ENCODE results near the gene KMT2E.

Gene KMT2E

GRCh38 chr7:105013221-105013815 lies 687 bp upstream of the KMT2E start:
- peaks cover 0 to 55% (median 53%) of the 10 kb centered on the region in 5 donors for H3K4me1 ChIP-seq (ENCODE audit: control insufficient read depth in 5 of 5, insufficient read depth in 5 of 5, low read length in 5 of 5)
- no peaks in the 10 kb centered on the region for H3K27me3 ChIP-seq (ENCODE audit: control insufficient read depth in 5 of 5, insufficient read depth in 4 of 5, low read length in 5 of 5)
- no peaks in the 10 kb centered on the region for H3K36me3 ChIP-seq (ENCODE audit: control insufficient read depth in 5 of 5, insufficient read depth in 5 of 5, low read length in 5 of 5)
- H3K4me3 ChIP-seq (ENCODE audit: low read depth in 1 of 5, low read length in 5 of 5) = peak overlapping the region; percentile 98 to 99 (median 99)
- peak overlapping the region; percentile 100 for H3K27ac ChIP-seq (ENCODE audit: low read depth, low read length)
- no peaks in the 10 kb centered on the region for H3K9me3 ChIP-seq (ENCODE audit: control insufficient read depth in 5 of 5, low read length in 5 of 5)
- H3K9ac ChIP-seq (ENCODE audit: low read length in 5 of 5) = peak overlapping the region; percentile 100

- Histone ChIP-seq H3K36me3 (ENCODE audit: control insufficient read depth in 5 of 5, insufficient read depth in 5 of 5, low read length in 5 of 5) (no peaks in the 10 kb centered on the region), H3K4me3 (ENCODE audit: low read depth in 1 of 5, low read length in 5 of 5) (peak overlapping the region; percentile 99), H3K9me3 (ENCODE audit: control insufficient read depth in 5 of 5, low read length in 5 of 5) (no peaks in the 10 kb centered on the region), H3K27ac (ENCODE audit: low read depth, low read length) (peak overlapping the region; percentile 100), H3K4me1 (ENCODE audit: control insufficient read depth in 5 of 5, insufficient read depth in 5 of 5, low read length in 5 of 5) (peaks cover 0 to 56% (median 49%) of the 10 kb centered on the region in 5 donors), H3K9ac (ENCODE audit: low read length in 5 of 5) (peak overlapping the region; percentile 99 to 100 (median 100)), H3K27me3 (ENCODE audit: control insufficient read depth in 5 of 5, insufficient read depth in 4 of 5, low read length in 5 of 5) (no peaks in the 10 kb centered on the region)
These were observed 836 bp downstream of the KMT2E start for GRCh38 chr7:105014693-105015389.

- Histone ChIP-seq H3K4me1 (ENCODE audit: control insufficient read depth in 5 of 5, insufficient read depth in 5 of 5, low read length in 5 of 5) (peaks cover 0 to 55% (median 46%) of the 10 kb centered on the region in 5 donors), H3K9me3 (ENCODE audit: control insufficient read depth in 5 of 5, low read length in 5 of 5) (no peaks in the 10 kb centered on the region), H3K27ac (ENCODE audit: low read depth, low read length) (peak overlapping the region; percentile 100), H3K4me3 (ENCODE audit: low read depth in 1 of 5, low read length in 5 of 5) (peak overlapping the region; percentile 99), H3K9ac (ENCODE audit: low read length in 5 of 5) (peak overlapping the region; percentile 99 to 100 (median 100)), H3K36me3 (ENCODE audit: control insufficient read depth in 5 of 5, insufficient read depth in 5 of 5, low read length in 5 of 5) (no peaks in the 10 kb centered on the region), H3K27me3 (ENCODE audit: control insufficient read depth in 5 of 5, insufficient read depth in 4 of 5, low read length in 5 of 5) (no peaks in the 10 kb centered on the region)
These were observed 1.5 kb downstream of the KMT2E start for GRCh38 chr7:105015390-105015965.

GRCh38 chr7:105016068-105016708 lies 2.2 kb downstream of the KMT2E start:
- peak overlapping the region; percentile 40 to 100 (median 66) for H3K9ac ChIP-seq (ENCODE audit: low read length in 5 of 5)

GRCh38 chr7:105016709-105017656 lies 3.0 kb downstream of the KMT2E start:
- no peaks in the 10 kb centered on the region for H3K9me3 ChIP-seq (ENCODE audit: control insufficient read depth in 5 of 5, low read length in 5 of 5)
- H3K4me1 ChIP-seq (ENCODE audit: control insufficient read depth in 5 of 5, insufficient read depth in 5 of 5, low read length in 5 of 5) = peaks cover 0 to 56% (median 50%) of the 10 kb centered on the region in 5 donors
- H3K27ac ChIP-seq (ENCODE audit: low read depth, low read length) = peak overlapping the region; percentile 100
- H3K36me3 ChIP-seq (ENCODE audit: control insufficient read depth in 5 of 5, insufficient read depth in 5 of 5, low read length in 5 of 5) = no peaks in the 10 kb centered on the region
- H3K4me3 ChIP-seq (ENCODE audit: low read depth in 1 of 5, low read length in 5 of 5) = peak overlapping the region; percentile 34 to 99 (median 99)
- H3K27me3 ChIP-seq (ENCODE audit: control insufficient read depth in 5 of 5, insufficient read depth in 4 of 5, low read length in 5 of 5) = no peaks in the 10 kb centered on the region
- H3K9ac ChIP-seq (ENCODE audit: low read length in 5 of 5) = peak overlapping the region; percentile 44 to 100 (median 66)

More at GRCh38 chr7:105016068-105016708, 2.2 kb downstream of the KMT2E start:
- no peaks in the 10 kb centered on the region for H3K27me3 ChIP-seq (ENCODE audit: control insufficient read depth in 5 of 5, insufficient read depth in 4 of 5, low read length in 5 of 5)
- no peaks in the 10 kb centered on the region for H3K36me3 ChIP-seq (ENCODE audit: control insufficient read depth in 5 of 5, insufficient read depth in 5 of 5, low read length in 5 of 5)
- peaks cover 0 to 56% (median 45%) of the 10 kb centered on the region in 5 donors for H3K4me1 ChIP-seq (ENCODE audit: control insufficient read depth in 5 of 5, insufficient read depth in 5 of 5, low read length in 5 of 5)
- H3K4me3 ChIP-seq (ENCODE audit: low read depth in 1 of 5, low read length in 5 of 5) = peak overlapping the region; percentile 99
- no peaks in the 10 kb centered on the region for H3K9me3 ChIP-seq (ENCODE audit: control insufficient read depth in 5 of 5, low read length in 5 of 5)
- H3K27ac ChIP-seq (ENCODE audit: low read depth, low read length) = peak overlapping the region; percentile 100

GRCh38 chr7:105017657-105018365 lies 3.8 kb downstream of the KMT2E start:
- no peaks in the 10 kb centered on the region for H3K9me3 ChIP-seq (ENCODE audit: control insufficient read depth in 5 of 5, low read length in 5 of 5)
- peaks cover 0 to 59% (median 53%) of the 10 kb centered on the region in 5 donors for H3K4me1 ChIP-seq (ENCODE audit: control insufficient read depth in 5 of 5, insufficient read depth in 5 of 5, low read length in 5 of 5)
- H3K36me3 ChIP-seq (ENCODE audit: control insufficient read depth in 5 of 5, insufficient read depth in 5 of 5, low read length in 5 of 5) = no peaks in the 10 kb centered on the region
- H3K27ac ChIP-seq (ENCODE audit: low read depth, low read length) = peak overlapping the region; percentile 100
- H3K27me3 ChIP-seq (ENCODE audit: control insufficient read depth in 5 of 5, insufficient read depth in 4 of 5, low read length in 5 of 5) = no peaks in the 10 kb centered on the region
- peak overlapping the region in 4 of 5 donors; percentile 16 to 62 (median 54) for H3K9ac ChIP-seq (ENCODE audit: low read length in 5 of 5)
- peak overlapping the region; percentile 24 to 99 (median 47) for H3K4me3 ChIP-seq (ENCODE audit: low read depth in 1 of 5, low read length in 5 of 5)

- Histone ChIP-seq H3K4me1 (ENCODE audit: control insufficient read depth in 5 of 5, insufficient read depth in 5 of 5, low read length in 5 of 5) (peaks cover 0 to 68% (median 57%) of the 10 kb centered on the region in 5 donors), H3K27ac (ENCODE audit: low read depth, low read length) (no peak overlapping the region), H3K4me3 (ENCODE audit: low read depth in 1 of 5, low read length in 5 of 5) (no peak overlapping the region)
These were observed 5.3 kb downstream of the KMT2E start for GRCh38 chr7:105019269-105019668.

GRCh38 chr7:105020926-105021325 lies 6.9 kb downstream of the KMT2E start:
- Histone ChIP-seq H3K9ac (ENCODE audit: low read length in 5 of 5) (peak overlapping the region in 1 of 5 donors; percentile 4), H3K9me3 (ENCODE audit: control insufficient read depth in 5 of 5, low read length in 5 of 5) (no peaks in the 10 kb centered on the region), H3K27ac (ENCODE audit: low read depth, low read length) (peak overlapping the region; percentile 73), H3K27me3 (ENCODE audit: control insufficient read depth in 5 of 5, insufficient read depth in 4 of 5, low read length in 5 of 5) (no peaks in the 10 kb centered on the region), H3K4me1 (ENCODE audit: control insufficient read depth in 5 of 5, insufficient read depth in 5 of 5, low read length in 5 of 5) (peaks cover 0 to 77% (median 66%) of the 10 kb centered on the region in 5 donors), H3K4me3 (ENCODE audit: low read depth in 1 of 5, low read length in 5 of 5) (peak overlapping the region in 1 of 5 donors; percentile 6), H3K36me3 (ENCODE audit: control insufficient read depth in 5 of 5, insufficient read depth in 5 of 5, low read length in 5 of 5) (no peaks in the 10 kb centered on the region)

More at GRCh38 chr7:105019269-105019668, 5.3 kb downstream of the KMT2E start:
- H3K27me3 ChIP-seq (ENCODE audit: control insufficient read depth in 5 of 5, insufficient read depth in 4 of 5, low read length in 5 of 5) = no peaks in the 10 kb centered on the region
- no peaks in the 10 kb centered on the region for H3K9me3 ChIP-seq (ENCODE audit: control insufficient read depth in 5 of 5, low read length in 5 of 5)
- H3K36me3 ChIP-seq (ENCODE audit: control insufficient read depth in 5 of 5, insufficient read depth in 5 of 5, low read length in 5 of 5) = no peaks in the 10 kb centered on the region
- no peak overlapping the region for H3K9ac ChIP-seq (ENCODE audit: low read length in 5 of 5)
